OCI-LY7 (cell line): ENCODE data around the gene ZNF276. TPM values are rescaled to one million over a fixed set of nuclear protein-coding genes. Genes with fewer than 3 reads are reported as not detected.

Source experiments
- BruUV-seq: library from RNA; stranded (reverse); fragments of 400-500 nt; replicated peaks from 2 replicates; lab custom pipeline; 2021; lab: Mats Ljungman, UMichigan
- CTCF ChIA-PET: fragments of 300-600 bp; sonication (Branson Sonifier 250); formaldehyde crosslinking; loops from one replicate; lab custom pipeline; 2022; ENCODE audit warnings: antibody characterized with exemption; ENCODE audit not compliant: unreplicated experiment; lab: Charles Lee
- POLR2A ChIA-PET: fragments of 300-600 bp; sonication (Branson Sonifier 250); formaldehyde crosslinking; loops from one replicate; lab custom pipeline; 2022; ENCODE audit warnings: antibody characterized with exemption; lab: Charles Lee
- DNase-seq: peaks from one replicate; pipeline ENCODE4 v3.0.0-alpha.2; 2015; ENCODE audit warnings: low spot score
- H2AFZ ChIP-seq: fragments of 200-600 bp; sonication (generic), shearing (Covaris generic); 2 replicates; pipeline ENCODE4 v1.6.1; 2014; ENCODE audit warnings: mild to moderate bottlenecking, antibody characterized with exemption, low read length, moderate library complexity
- H3K27ac ChIP-seq: fragments of 200-600 bp; sonication (generic); 2 replicates; pipeline ENCODE4 v1.5.1; 2014; ENCODE audit warnings: mixed run types, low read depth, mild to moderate bottlenecking, moderate library complexity, low read length, inconsistent platforms; ENCODE audit not compliant: poor library complexity, severe bottlenecking
- H3K36me3 ChIP-seq: fragments of 200-600 bp; sonication (generic); 2 replicates; pipeline ENCODE4 v1.6.1; 2014; ENCODE audit warnings: mild to moderate bottlenecking, antibody characterized with exemption, low read length, moderate library complexity, mixed read lengths; ENCODE audit not compliant: insufficient read depth
- H3K4me1 ChIP-seq: fragments of 200-600 bp; sonication (generic); 2 replicates; pipeline ENCODE4 v1.5.1; 2014; ENCODE audit warnings: mild to moderate bottlenecking, low read length; ENCODE audit not compliant: insufficient read depth, poor library complexity, severe bottlenecking
- H3K4me2 ChIP-seq: fragments of 200-600 bp; sonication (generic); 2 replicates; pipeline ENCODE4 v1.6.1; 2014; ENCODE audit warnings: mild to moderate bottlenecking, low read length
- H3K4me3 ChIP-seq: fragments of 200-600 bp; sonication (generic); 2 replicates; pipeline ENCODE4 v1.5.1; 2014; ENCODE audit warnings: mild to moderate bottlenecking, low read depth, low read length; ENCODE audit not compliant: poor library complexity, severe bottlenecking
- H3K79me2 ChIP-seq: fragments of 200-600 bp; sonication (generic); 2 replicates; pipeline ENCODE4 v1.6.1; 2016; ENCODE audit warnings: low read depth, mild to moderate bottlenecking, low read length, moderate library complexity, mixed read lengths; ENCODE audit not compliant: insufficient read depth
- H3K9me2 ChIP-seq: fragments of 200-600 bp; sonication (generic); 2 replicates; pipeline ENCODE4 v1.6.1; 2016; ENCODE audit warnings: mild to moderate bottlenecking, low read length, mixed read lengths; ENCODE audit not compliant: insufficient read depth
- H3K9me3 ChIP-seq: fragments of 200-600 bp; sonication (generic); 2 replicates; pipeline ENCODE4 v1.6.1; 2014; ENCODE audit warnings: mild to moderate bottlenecking, mixed run types, low read length, mixed read lengths
- H4K20me1 ChIP-seq: fragments of 200-600 bp; sonication (generic); 2 replicates; pipeline ENCODE4 v1.6.1; 2014; ENCODE audit warnings: mild to moderate bottlenecking, antibody characterized with exemption, low read length, moderate library complexity, mixed read lengths; ENCODE audit not compliant: insufficient read depth
- EZH2phosphoT487 ChIP-seq: fragments of 200-600 bp; sonication (generic); IDR thresholded peaks from 2 replicates; pipeline ENCODE4 v1.6.1; 2018; ENCODE audit warnings: low read depth, borderline replicate concordance, mild to moderate bottlenecking, mixed run types, antibody characterized with exemption, low read length, moderate library complexity, mixed read lengths
- intact Hi-C: fragments of 100-400 bp; cut with micrococcal nuclease; formaldehyde crosslinking; loops from one replicate; pipeline ENCODE4 v1.10.0; 2022; ENCODE audit not compliant: unreplicated experiment
- total RNA-seq, 2 experiments: library from RNA; depleted of rRNA in 1 of 2; stranded (reverse); fragments of >200 nt in 1 of 2; shearing (Covaris generic) in 1 of 2; gene quantifications; 2 replicates each; pipeline ENCODE4 v1.2.3, GENCODE V29; 2014 to 2022
- TF ChIP-seq, protein P1 (sequence below): fragments of 200-600 bp; sonication (generic); conservative IDR thresholded peaks from 2 replicates; pipeline ENCODE4 v1.5.1; 2014; ENCODE audit warnings: mild to moderate bottlenecking, antibody characterized with exemption, low read length, moderate library complexity, mixed read lengths

The ZNF276 gene
- total RNA-seq, 2 experiments from 2014 or later = 27.4 to 30.8 TPM

DNA sequence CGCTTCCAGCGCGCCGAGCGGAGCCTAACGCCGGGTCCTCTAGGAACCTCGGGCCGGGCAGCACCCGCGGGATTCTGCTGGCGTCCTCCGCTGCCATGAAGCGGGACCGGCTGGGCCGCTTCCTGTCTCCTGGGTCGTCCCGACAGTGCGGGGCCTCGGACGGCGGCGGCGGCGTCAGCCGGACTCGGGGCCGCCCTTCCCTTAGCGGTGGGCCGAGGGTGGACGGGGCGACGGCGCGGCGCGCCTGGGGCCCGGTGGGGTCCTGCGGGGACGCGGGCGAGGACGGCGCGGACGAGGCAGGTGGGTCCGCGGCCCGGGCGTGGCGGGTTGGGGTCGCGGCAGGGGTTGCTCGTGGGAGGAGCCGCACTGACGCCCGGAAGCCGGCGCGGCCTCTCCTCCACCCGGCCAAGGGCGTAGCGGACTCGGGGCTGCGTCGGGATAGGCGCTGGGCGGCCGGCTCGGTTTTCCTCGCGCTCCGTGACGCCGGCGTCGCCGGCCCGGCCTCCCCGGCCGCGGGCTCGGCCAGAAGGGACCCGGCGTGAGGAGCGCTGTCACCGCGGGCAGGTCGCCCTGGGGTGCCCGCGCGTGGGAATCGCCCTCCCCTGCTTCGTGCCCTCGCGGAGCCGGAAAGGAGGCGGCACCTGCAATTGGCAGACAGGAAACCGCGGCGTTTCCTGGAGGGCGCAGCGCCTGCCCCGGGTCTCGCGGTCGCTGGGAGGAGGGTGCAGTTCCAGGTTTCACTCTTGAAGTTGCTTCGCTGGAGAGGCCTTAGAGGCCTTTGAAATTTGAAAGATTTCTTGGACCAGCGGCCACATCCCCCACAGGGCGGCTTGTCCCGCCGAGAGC, 432 bp downstream of the ZNF276 start:
- POLR2A ChIA-PET = no interaction called here
- Histone ChIP-seq H3K79me2 (peaks cover 6% of the 10 kb centered on the region; the same call in 1 of the 2 replicates), H2AFZ (no peak overlapping the region; the same call in 1 of the 2 replicates)

DNA sequence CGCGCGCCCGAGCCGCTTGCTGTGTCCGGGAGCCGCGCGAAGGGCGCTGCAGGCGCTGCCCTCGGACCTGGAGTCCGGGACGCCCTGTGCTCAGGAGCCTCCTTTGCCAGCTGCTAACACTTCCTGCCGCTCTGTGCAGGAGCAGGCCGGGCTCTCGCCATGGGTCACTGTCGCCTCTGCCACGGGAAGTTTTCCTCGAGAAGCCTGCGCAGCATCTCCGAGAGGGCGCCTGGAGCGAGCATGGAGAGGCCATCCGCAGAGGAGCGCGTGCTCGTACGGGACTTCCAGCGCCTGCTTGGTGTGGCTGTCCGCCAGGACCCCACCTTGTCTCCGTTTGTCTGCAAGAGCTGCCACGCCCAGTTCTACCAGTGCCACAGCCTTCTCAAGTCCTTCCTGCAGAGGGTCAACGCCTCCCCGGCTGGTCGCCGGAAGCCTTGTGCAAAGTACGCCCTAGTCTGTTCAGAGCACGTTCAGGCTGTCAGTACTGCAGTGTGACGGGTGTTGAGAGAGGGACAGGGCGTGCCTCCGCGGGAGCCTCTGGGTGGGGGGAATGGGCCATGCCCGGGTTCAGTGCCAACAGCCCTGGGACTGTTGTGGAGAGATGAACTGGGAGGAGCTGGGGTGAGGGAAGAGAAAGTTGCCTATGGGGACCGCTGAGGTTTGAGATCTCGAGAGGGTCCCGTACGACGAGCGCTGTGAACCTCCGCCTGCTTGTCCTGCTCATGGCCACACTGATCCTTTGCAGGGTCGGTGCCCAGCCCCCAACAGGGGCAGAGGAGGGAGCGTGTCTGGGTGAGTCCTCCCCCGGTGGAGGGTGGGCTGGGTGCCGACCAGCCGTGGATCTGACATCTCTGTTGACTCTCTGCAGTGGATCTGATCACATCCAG, 1.3 kb downstream of the ZNF276 start:
- ChIA-PET POLR2A (no interaction called here), CTCF (no interaction called here)
- H2AFZ ChIP-seq = no peak overlapping the region
- TF ChIP-seq EZH2phosphoT487 = no peak
- TF ChIP-seq, protein P1, sequence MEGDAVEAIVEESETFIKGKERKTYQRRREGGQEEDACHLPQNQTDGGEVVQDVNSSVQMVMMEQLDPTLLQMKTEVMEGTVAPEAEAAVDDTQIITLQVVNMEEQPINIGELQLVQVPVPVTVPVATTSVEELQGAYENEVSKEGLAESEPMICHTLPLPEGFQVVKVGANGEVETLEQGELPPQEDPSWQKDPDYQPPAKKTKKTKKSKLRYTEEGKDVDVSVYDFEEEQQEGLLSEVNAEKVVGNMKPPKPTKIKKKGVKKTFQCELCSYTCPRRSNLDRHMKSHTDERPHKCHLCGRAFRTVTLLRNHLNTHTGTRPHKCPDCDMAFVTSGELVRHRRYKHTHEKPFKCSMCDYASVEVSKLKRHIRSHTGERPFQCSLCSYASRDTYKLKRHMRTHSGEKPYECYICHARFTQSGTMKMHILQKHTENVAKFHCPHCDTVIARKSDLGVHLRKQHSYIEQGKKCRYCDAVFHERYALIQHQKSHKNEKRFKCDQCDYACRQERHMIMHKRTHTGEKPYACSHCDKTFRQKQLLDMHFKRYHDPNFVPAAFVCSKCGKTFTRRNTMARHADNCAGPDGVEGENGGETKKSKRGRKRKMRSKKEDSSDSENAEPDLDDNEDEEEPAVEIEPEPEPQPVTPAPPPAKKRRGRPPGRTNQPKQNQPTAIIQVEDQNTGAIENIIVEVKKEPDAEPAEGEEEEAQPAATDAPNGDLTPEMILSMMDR = no peak
- peak overlapping the region; percentile 89 for H3K4me3 ChIP-seq
- peaks cover 6% of the 10 kb centered on the region; the same call in 1 of the 2 replicates for H3K79me2 ChIP-seq
- no peaks in the 10 kb centered on the region for H3K9me2 ChIP-seq
- H3K27ac ChIP-seq = peak overlapping the region; percentile 57
- H4K20me1 ChIP-seq = peaks cover 17% of the 10 kb centered on the region
- H3K9me3 ChIP-seq = no peaks in the 10 kb centered on the region
- no TSS peak for BruUV-seq
- no peak for DNase-seq
- H3K36me3 ChIP-seq = peaks cover 33% of the 10 kb centered on the region
- H3K4me1 ChIP-seq = peaks cover 19% of the 10 kb centered on the region
- H3K4me2 ChIP-seq = peak overlapping the region; percentile 91
- intact Hi-C loops = loop anchor here (5.0 kb wide), 1 partner anchor 195 kb away; the partner anchor contains the start of gene MC1R

More for the DNA sequence above, 432 bp downstream of the ZNF276 start:
- CTCF ChIA-PET = no interaction called here
- no TSS peak for BruUV-seq
- H3K36me3 ChIP-seq = peaks cover 25% of the 10 kb centered on the region
- H3K9me2 ChIP-seq = no peaks in the 10 kb centered on the region
- H4K20me1 ChIP-seq = peaks cover 17% of the 10 kb centered on the region
- H3K4me3 ChIP-seq = peak overlapping the region; percentile 89
- no peaks in the 10 kb centered on the region for H3K9me3 ChIP-seq
- H3K4me2 ChIP-seq = peak overlapping the region; percentile 91
- intact Hi-C loops = loop anchor here (1.0 to 5.0 kb wide), 2 partner anchors 21 to 196 kb away; partner anchors contain the start of gene MC1R
- H3K27ac ChIP-seq = peak overlapping the region; percentile 57
- no peak for TF ChIP-seq EZH2phosphoT487
- TF ChIP-seq, protein P1 = no peak
- H3K4me1 ChIP-seq = peaks cover 19% of the 10 kb centered on the region
- peak; percentile 78 for DNase-seq
